ENCODE results near the gene ABCF3. TPM values are rescaled to one million over a fixed set of nuclear protein-coding genes. Genes with fewer than 3 reads are reported as not detected.

ABCF3 gene
- total RNA-seq, 1 experiment from 2014 or later: 32.2 TPM

DNA sequence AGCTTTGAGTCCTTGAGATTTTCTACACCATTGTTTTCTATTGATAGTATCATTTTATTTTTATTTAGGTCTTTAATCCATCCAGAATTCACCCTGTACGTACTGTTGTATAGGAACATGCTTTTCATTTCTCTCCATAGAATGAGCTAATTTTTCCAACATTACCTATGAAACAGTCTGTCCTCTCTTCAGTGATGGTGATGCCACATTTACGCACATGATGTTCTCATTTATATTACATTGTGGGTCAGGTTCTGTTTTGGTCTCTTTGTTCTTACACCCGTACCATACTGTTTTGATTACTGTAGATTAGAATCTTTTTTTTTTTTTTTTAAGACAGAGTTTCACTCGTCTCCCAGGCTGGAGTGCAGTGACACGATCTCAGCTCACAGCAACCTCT is 25.7 kb downstream of the ABCF3 start:
- in situ Hi-C loops (cut with HindIII; ENCODE audit: low pct_unique_long_range_greater_than_20kb, low sequenced_read_pairs): no loop called here
- no peak for DNase-seq (ENCODE audit: low read depth, low spot score)

- no peak for DNase-seq (ENCODE audit: low read depth, low spot score)
- in situ Hi-C loops (cut with HindIII; ENCODE audit: low pct_unique_long_range_greater_than_20kb, low sequenced_read_pairs): no loop called here
Measured at GRCh38 chr3:184218814-184219213, 32.8 kb downstream of the ABCF3 start.

DNA sequence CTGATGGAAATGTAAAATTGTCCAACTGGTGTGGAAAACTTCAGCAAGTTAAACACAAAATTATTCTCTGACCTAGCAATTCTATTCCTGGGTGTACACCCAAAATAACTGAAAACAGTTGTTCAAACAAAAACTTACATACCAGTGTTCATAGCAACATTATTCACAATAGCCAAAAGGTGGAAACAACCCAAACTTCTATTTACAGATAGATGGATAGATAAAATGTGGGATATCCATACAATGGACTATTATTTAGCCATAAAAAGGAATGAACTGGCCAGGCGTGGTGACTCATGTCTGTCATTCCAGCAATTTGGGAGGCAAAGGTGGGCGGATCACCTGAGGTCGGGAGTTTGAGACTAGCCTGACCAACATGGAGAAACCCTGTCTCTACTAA is 36.5 kb downstream of the ABCF3 start:
- DNase-seq (ENCODE audit: low read depth, low spot score): no peak
- in situ Hi-C loops (cut with HindIII; ENCODE audit: low pct_unique_long_range_greater_than_20kb, low sequenced_read_pairs): no loop called here

DNA sequence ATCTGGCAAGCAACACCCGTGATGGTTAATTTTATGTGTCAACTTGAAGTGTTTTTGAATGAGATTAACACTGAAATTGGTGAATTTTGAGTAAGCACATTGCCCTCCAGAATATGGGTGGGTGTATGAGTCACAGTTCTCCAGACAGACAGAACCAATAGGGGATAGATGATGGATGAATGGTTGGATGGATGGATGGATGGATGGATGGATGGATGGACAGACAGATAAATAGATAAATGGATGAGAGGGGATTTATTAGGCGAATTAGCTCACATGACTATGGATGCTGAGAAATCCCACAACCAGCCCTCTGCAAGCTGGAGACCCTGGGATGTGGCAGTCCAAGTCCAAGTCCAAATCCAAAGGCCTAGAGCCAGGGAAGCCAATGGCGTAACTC is 37.9 kb downstream of the ABCF3 start:
- DNase-seq (ENCODE audit: low read depth, low spot score): no peak
- in situ Hi-C loops (cut with HindIII; ENCODE audit: low pct_unique_long_range_greater_than_20kb, low sequenced_read_pairs): no loop called here

DNA sequence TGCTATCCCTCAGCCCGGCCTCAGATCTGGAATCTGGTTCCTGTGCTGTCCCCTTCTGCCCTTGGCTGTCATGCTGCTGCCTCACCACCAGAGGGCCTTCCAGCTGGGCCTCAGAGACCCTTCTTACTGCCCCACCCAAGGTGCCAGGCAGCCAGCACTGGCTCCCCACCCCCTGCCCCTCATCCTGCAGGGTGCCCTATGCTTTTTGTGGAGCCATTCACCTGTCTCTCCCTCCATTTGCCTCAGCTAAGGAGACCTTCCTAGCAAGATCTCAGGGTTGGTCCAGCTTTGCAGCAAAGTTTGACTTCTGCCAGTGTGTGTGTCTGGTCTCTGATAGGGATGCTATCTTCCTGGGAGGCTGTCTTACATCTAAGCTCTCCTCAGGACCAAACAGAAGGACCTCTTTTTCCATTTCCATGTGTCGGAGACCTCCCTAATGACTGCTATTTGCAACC is 41.5 kb downstream of the ABCF3 start:
- in situ Hi-C loops (cut with HindIII; ENCODE audit: low pct_unique_long_range_greater_than_20kb, low sequenced_read_pairs): no loop called here
- DNase-seq (ENCODE audit: low read depth, low spot score): peak; percentile 74

DNA sequence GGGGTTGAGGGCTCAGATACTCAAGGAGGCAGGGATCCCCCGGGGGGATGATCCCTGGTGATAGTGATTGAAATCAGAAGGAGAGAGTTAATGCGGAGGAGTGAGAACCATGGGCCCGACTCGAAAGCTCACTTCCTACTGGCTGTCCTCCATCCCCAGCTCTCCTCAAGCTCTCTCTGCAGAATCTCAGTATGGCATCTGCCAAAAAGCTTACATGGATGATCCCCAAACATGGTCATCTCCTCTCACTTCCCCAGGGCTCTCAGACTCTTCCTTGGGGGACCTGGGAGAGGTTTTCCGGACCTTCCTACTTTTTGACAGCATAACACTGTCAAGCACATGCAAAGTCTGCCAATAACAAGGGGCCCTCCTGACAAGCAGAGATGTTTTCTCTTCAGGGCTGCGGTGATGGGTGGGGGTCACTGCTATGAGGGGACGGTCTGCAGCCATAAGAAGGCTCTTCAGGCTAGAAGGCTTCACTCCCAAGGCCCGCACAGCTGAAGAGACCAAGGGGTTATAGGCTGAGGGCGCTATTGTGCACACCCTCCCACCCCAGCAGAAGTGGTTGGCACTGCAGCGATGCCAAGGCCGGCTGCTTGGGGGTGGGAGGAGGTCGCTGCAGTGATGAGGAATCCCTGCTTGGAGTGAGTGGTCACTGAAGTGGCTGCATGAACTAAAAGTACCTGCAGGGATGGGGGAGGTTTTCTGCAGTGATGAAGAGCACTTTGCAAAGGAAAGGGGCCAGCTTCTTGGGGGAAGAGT is 42.6 kb downstream of the ABCF3 start:
- in situ Hi-C loops (cut with HindIII; ENCODE audit: low pct_unique_long_range_greater_than_20kb, low sequenced_read_pairs): no loop called here
- DNase-seq (ENCODE audit: low read depth, low spot score): no peak

GRCh38 chr3:184229394-184230080 is 43.5 kb downstream of the ABCF3 start, which contains the start of gene VWA5B2:
Gene VWA5B2 (plus strand): TSS chr3:184229585. CDS start chr3:184230529, 944 bp downstream.
- in situ Hi-C loops (cut with HindIII; ENCODE audit: low pct_unique_long_range_greater_than_20kb, low sequenced_read_pairs): no loop called here
- DNase-seq (ENCODE audit: low read depth, low spot score): peak; percentile 64

- in situ Hi-C loops (cut with HindIII; ENCODE audit: low pct_unique_long_range_greater_than_20kb, low sequenced_read_pairs): no loop called here
- DNase-seq (ENCODE audit: low read depth, low spot score): no peak
Measured at GRCh38 chr3:184230081-184230602, 44.1 kb downstream of the ABCF3 start.

DNA sequence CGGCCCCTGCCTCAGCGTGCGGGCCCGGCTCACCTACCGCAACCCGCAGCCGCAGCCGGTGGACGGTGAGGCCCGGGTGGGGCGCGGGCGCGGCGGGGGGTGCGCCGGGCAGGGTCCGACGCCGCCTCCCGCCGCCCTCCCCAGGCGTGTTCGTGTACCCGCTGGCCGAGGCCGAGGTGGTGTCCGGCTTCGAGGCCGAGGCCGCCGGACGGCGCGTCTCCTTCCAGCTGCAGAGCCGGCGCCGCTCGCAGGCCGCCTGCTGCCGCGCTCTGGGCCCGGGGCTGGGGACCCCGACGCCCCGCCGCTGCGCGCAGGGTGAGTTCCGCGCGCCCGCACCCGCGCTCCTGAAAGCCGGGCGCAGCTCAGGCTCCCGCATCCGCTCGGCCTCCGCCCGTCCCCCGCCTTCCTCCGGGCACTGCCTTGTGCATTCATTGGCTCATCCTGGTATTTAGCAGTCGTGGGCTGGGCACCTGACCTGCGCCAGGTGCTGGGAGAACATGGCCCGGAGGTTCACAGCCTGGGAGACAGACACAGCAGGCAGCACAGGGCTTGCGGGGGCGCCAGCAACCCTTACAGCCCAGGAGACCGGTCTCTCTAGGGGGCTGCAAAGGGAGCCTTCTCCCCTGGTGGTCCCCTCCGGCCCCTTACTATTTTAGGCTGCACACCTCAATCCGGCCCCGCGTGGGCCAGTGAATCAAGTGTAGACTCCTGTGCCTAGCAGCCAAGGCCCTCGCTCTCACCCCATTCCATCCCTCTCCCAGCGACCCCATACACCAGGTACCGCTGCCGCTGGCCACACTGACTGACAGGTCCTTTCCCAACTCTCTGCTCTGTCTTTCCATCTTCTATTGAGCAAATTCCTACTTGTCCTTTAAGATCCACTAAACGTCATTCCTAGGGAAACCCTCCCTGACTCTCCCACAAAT is 44.9 kb downstream of the ABCF3 start:
- no peak for DNase-seq (ENCODE audit: low read depth, low spot score)
- in situ Hi-C loops (cut with HindIII; ENCODE audit: low pct_unique_long_range_greater_than_20kb, low sequenced_read_pairs): no loop called here

DNA sequence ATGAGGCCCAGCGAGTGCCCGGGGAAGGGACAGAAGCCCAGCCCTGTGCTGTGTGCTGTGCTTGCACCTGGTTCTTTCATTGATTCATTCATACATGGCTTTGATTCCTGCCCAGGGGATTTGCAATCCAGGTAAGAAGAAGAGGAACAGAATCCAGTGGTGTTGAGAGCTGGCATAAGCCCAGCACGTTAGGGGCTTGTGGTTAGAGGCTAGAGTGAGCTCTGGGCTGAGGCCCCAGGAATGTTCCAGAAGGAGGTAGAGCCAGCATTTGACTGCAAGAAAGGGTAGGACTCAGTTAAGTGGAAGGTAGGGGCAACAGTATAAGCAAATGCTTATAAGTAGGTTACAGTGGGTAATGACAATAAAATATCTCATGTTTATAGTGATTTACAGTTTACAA is 45.7 kb downstream of the ABCF3 start:
- in situ Hi-C loops (cut with HindIII; ENCODE audit: low pct_unique_long_range_greater_than_20kb, low sequenced_read_pairs): no loop called here

DNA sequence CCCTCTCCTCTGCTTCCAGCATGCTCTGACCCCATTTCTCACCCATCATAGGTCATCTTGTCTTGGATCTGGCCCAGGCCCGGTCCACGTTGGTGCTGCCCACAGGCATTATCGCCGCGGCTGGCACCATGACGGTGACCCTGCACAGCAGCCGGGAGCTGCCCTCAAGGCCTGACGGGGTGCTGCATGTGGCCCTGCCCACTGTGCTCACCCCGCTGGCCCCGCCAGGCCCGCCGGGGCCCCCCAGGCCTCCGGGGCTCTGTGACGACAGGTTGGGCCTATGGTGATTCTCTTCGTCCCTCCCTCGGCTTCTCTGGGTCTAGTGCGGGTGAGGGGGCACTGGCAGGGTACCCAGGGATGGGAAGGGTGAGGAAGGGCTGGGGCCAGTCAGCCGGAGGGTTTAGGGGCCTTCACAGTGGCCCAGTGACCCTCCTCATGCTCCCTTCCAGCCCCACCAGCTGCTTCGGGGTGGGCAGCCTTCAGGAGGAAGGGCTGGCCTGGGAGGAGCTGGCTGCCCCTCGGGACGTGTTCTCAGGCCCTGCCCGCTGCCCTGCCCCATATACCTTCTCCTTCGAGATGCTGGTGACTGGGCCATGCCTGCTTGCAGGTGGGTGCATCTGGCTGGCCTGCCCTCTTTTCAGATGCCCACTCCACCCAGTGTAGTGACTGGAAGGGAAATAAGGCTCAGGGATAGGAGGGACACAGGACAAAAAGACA is 47.3 kb downstream of the ABCF3 start:
- in situ Hi-C loops (cut with HindIII; ENCODE audit: low pct_unique_long_range_greater_than_20kb, low sequenced_read_pairs): no loop called here
- DNase-seq (ENCODE audit: low read depth, low spot score): no peak

More for the DNA sequence above, 45.7 kb downstream of the ABCF3 start:
- no peak for DNase-seq (ENCODE audit: low read depth, low spot score)

- in situ Hi-C loops (cut with HindIII; ENCODE audit: low pct_unique_long_range_greater_than_20kb, low sequenced_read_pairs): no loop called here
- DNase-seq (ENCODE audit: low read depth, low spot score): no peak
Measured at GRCh38 chr3:184234224-184234623, 48.2 kb downstream of the ABCF3 start.

DNA sequence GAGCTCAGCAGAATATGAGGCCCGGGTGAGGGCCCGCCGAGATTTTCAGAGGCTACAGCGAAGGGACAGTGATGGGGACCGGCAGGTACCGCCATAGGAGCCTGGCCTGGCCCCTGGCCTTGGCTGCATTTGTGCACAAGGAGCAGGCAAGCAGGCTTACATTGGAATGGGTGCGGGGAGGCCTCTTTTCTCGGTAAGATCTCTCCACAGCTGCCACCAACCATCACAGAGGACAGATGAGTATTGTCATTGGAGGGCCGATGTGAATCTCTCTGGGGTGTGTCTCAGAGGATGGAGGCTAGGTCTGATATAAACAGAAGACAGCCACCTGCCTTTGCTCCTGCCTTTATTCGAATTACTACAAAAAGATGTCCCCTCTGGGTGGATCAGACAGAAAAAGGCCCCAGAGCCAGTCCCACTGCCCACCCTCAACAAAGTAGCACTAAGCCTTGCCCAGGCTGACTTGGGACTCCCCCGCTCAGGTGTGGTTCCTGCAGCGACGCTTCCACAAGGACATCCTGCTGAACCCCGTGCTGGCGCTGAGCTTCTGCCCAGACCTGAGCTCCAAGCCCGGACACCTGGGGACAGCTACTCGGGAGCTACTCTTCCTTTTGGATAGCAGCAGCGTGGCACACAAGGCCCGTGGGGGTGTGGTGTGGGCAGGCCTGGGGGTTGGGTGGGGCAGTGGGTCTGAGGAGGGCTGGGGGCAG is 48.8 kb downstream of the ABCF3 start:
- in situ Hi-C loops (cut with HindIII; ENCODE audit: low pct_unique_long_range_greater_than_20kb, low sequenced_read_pairs): no loop called here
- DNase-seq (ENCODE audit: low read depth, low spot score): no peak

GRCh38 chr3:184235381-184236032 is 49.5 kb downstream of the ABCF3 start:
- DNase-seq (ENCODE audit: low read depth, low spot score): no peak
- in situ Hi-C loops (cut with HindIII; ENCODE audit: low pct_unique_long_range_greater_than_20kb, low sequenced_read_pairs): no loop called here

- DNase-seq (ENCODE audit: low read depth, low spot score): no peak
- in situ Hi-C loops (cut with HindIII; ENCODE audit: low pct_unique_long_range_greater_than_20kb, low sequenced_read_pairs): no loop called here
Measured at GRCh38 chr3:184236033-184236410, 50.0 kb downstream of the ABCF3 start.

DNA sequence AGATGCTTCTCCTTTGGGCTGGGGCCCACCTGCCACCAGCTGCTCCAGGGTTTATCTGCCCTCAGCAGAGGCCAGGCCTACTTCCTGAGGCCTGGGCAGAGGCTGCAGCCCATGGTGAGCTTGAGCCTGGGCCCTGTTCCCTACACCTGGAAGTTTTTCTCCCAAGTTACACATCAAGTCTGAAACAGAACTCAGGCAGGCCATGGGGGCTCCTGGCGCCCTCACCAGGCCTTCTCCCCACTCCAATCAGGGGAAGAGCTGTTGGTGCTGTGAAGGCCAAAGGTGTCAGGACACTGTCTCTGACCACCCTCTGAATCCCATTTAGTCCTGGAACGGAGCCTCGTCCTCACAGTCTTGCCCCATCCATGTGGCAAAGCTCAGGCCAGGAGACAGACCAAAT is 50.6 kb downstream of the ABCF3 start:
- in situ Hi-C loops (cut with HindIII; ENCODE audit: low pct_unique_long_range_greater_than_20kb, low sequenced_read_pairs): no loop called here
- DNase-seq (ENCODE audit: low read depth, low spot score): no peak
